H1 (cell line): ENCODE measurements around the gene LRRC74B. TPM values are rescaled to one million over a fixed set of nuclear protein-coding genes. Genes with fewer than 3 reads are reported as not detected.

Source experiments
- CHD7 ChIP-seq: fragments of 300-600 bp; sonication (generic); IDR thresholded peaks from 2 replicates; pipeline ENCODE4 v1.7.1; 2012; ENCODE audit warnings: low read length, moderate library complexity, mild to moderate bottlenecking, inconsistent platforms; ENCODE audit not compliant: insufficient replicate concordance
- CREB1 ChIP-seq: IDR thresholded peaks from 2 replicates; pipeline ENCODE4 v1.6.1; 2012; ENCODE audit warnings: inconsistent platforms
- RFX5 ChIP-seq: IDR thresholded peaks from 2 replicates; pipeline ENCODE4 v1.6.1; 2011; ENCODE audit warnings: low read depth, low read length, improper control_type of control experiment, borderline replicate concordance
- polyA plus RNA-seq, 7 experiments: library from polyadenylated mRNA; depleted of rRNA in 3 of 7; stranded (reverse) in 5 of 7; unstranded in 2 of 7; fragments of >200 nt in 5 of 7; fragments of 200-250 nt in 2 of 7; gene quantifications; 1 replicate in 5 of 7; 2 replicates in 1 of 7; 4 replicates in 1 of 7; pipeline versions ENCODE4 v1.2.1 to v1.2.3, GENCODE V29; 2011 to 2013; ENCODE audit warnings: missing spikeins in 2 of 7, mixed read lengths in 2 of 7
- total RNA-seq: library from RNA; stranded (reverse); fragmentation: NEBNext Ultra II Directional; extraction: Animal tissue kit (Norgen Biotek cat#: 25700); gene quantifications from 2 replicates; pipeline ENCODE4 v1.2.1, GENCODE V29; 2021

The LRRC74B gene
- total and polyA plus RNA-seq, 2 of the 8 experiments (the other 6 are each of a cell fraction or from before 2014, with no cell fraction given): not detected

DNA sequence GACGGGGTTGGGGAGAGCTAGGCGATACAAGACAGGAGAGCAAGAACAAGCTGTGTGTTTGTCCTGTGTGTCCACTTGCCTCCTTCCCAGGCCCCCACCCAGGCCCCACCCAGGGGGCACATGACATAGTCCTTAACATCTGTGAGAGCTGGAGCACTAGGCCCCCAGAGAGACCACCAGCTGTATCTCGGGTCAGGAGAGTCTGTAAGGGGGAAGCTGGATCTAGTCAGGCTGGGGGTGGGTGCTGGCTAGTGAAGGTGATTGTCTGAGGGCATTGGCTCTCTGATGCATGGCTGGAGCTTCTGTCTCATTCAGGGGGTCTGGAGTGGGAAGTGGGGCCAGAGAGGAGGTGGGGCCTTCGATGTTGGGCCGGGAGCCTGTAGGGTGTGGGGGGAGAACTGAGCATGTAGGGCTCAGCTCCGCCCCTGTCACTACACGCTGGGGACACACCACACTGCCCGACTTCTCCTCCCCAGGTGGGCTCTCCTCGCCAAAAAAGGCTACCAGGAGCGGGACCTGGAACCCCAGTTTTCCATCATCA is 30.2 kb upstream of the LRRC74B start (continued):
- TF ChIP-seq CHD7 (no peak), RFX5 (no peak), CREB1 (no peak)
- TF ChIP-seq, all 59 proteins: peak for 0
